Activated naive CD4-positive, alpha-beta T cell treated with anti-CD3 and anti-CD28 coated beads for 36 hours (primary cell): ENCODE data around the gene FCER2. TPM values are rescaled to one million over a fixed set of nuclear protein-coding genes. Genes with fewer than 3 reads are reported as not detected.
A peak's percentile ranks its signal among the peaks of the same experiment; 100 is the strongest.

Experiments
- CTCF ChIA-PET: fragments of 350-600 bp; sonication (Branson Sonifier 250); formaldehyde crosslinking; loops from one replicate; lab custom pipeline; 2021; ENCODE audit warnings: antibody characterized with exemption; lab: Charles Lee
- DNase-seq: peaks from one replicate; pipeline ENCODE4 v3.0.0-alpha.2; 2020
- H3K27ac Mint-ChIP-seq: one replicate; pipeline ENCODE4 v1.8.0; 2021; ENCODE audit warnings: mild to moderate bottlenecking, mixed read lengths
- H3K27me3 Mint-ChIP-seq: one replicate; pipeline ENCODE4 v1.8.0; 2021; ENCODE audit warnings: low read depth, mixed read lengths
- H3K36me3 Mint-ChIP-seq: one replicate; pipeline ENCODE4 v1.8.0; 2021; ENCODE audit warnings: low read depth, mixed read lengths
- H3K4me1 Mint-ChIP-seq: one replicate; pipeline ENCODE4 v1.8.0; 2021; ENCODE audit warnings: low read depth, mixed read lengths
- H3K4me3 Mint-ChIP-seq: one replicate; pipeline ENCODE4 v1.8.0; 2021; ENCODE audit warnings: mild to moderate bottlenecking, moderate library complexity, mixed read lengths
- H3K9me3 Mint-ChIP-seq: one replicate; pipeline ENCODE4 v1.8.0; 2021; ENCODE audit warnings: mixed read lengths
- intact Hi-C: fragments of 100-400 bp; cut with micrococcal nuclease; formaldehyde crosslinking; loops from one replicate; pipeline ENCODE4 v1.15.1; 2023
- total RNA-seq, 2 experiments: library from RNA; stranded (reverse); gene quantifications; one replicate each; pipeline ENCODE4 v1.2.3, GENCODE V29; 2021

The FCER2 gene
- total RNA-seq, 2 experiments from 2014 or later, result 0.86 to 0.89 TPM

- peaks cover 32% of the 10 kb centered on the region for H3K27me3 Mint-ChIP-seq
- CTCF ChIA-PET, result interaction anchor here (0.6 to 0.7 kb wide), 2 partner anchors 61 to 617 kb away, joined by 3 to 4 read pairs; no protein-coding TSS in a partner anchor
- DNase-seq, result no peak
- H3K36me3 Mint-ChIP-seq, result peaks cover 2% of the 10 kb centered on the region
- peaks cover 18% of the 10 kb centered on the region for H3K4me1 Mint-ChIP-seq
- intact Hi-C loops, result no loop called here
- H3K27ac Mint-ChIP-seq, result no peak overlapping the region
- H3K9me3 Mint-ChIP-seq, result no peaks in the 10 kb centered on the region
- no peak overlapping the region for H3K4me3 Mint-ChIP-seq
Observed at GRCh38 chr19:7742575-7742974, 40.6 kb upstream of the FCER2 start.

GRCh38 chr19:7740682-7741054 is 38.7 kb upstream of the FCER2 start:
- Mint-ChIP-seq H3K27me3 (peaks cover 32% of the 10 kb centered on the region), H3K4me1 (peaks cover 21% of the 10 kb centered on the region), H3K36me3 (peaks cover 2% of the 10 kb centered on the region), H3K4me3 (no peak overlapping the region), H3K9me3 (no peaks in the 10 kb centered on the region), H3K27ac (no peak overlapping the region)
- intact Hi-C loops, result no loop called here
- no peak for DNase-seq
- CTCF ChIA-PET, result interaction anchor here (1.1 kb wide), 1 partner anchor 60 kb away, joined by 3 read pairs; the partner anchor contains the start of gene TRAPPC5

- no peak for DNase-seq
- no peak overlapping the region for H3K4me3 Mint-ChIP-seq
- CTCF ChIA-PET, result interaction anchor here (0.9 to 1.9 kb wide), 3 partner anchors 17 to 59 kb away, joined by 3 to 5 read pairs (median 3); partner anchors contain the start of gene TRAPPC5
- H3K4me1 Mint-ChIP-seq, result peaks cover 21% of the 10 kb centered on the region
- no peak overlapping the region for H3K27ac Mint-ChIP-seq
- H3K27me3 Mint-ChIP-seq, result peaks cover 32% of the 10 kb centered on the region
- no peaks in the 10 kb centered on the region for H3K9me3 Mint-ChIP-seq
- intact Hi-C loops, result no loop called here
- peaks cover 2% of the 10 kb centered on the region for H3K36me3 Mint-ChIP-seq
Observed at GRCh38 chr19:7739801-7740681, 38.1 kb upstream of the FCER2 start.

- peaks cover 2% of the 10 kb centered on the region for H3K36me3 Mint-ChIP-seq
- no peaks in the 10 kb centered on the region for H3K9me3 Mint-ChIP-seq
- H3K4me1 Mint-ChIP-seq, result peaks cover 21% of the 10 kb centered on the region
- intact Hi-C loops, result no loop called here
- DNase-seq, result no peak
- H3K4me3 Mint-ChIP-seq, result no peak overlapping the region
- H3K27ac Mint-ChIP-seq, result no peak overlapping the region
- H3K27me3 Mint-ChIP-seq, result peaks cover 26% of the 10 kb centered on the region
- CTCF ChIA-PET, result interaction anchor here (0.9 to 1.9 kb wide), 2 partner anchors 16 to 33 kb away, joined by 3 to 5 read pairs; no protein-coding TSS in a partner anchor
Observed at GRCh38 chr19:7739211-7739755, 37.4 kb upstream of the FCER2 start.

DNA sequence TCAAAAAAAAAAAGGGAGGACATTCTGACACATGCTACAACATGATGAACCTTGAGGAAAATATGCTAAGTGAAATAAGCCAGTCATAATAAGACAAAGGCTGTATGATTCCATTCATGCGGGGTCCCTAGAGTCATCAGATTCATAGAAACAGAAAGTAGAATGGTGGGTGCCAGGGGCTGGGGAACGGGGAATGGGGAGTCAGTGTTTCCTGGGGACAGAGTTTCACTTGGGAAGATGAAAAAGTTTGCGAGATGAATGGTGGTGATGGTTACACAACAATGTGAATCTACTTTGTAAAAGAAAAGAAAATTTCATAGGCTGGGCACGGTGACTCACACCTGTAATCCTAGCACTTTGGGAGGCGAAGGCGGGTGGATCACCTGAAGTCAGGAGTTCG is 36.1 kb upstream of the FCER2 start:
- intact Hi-C loops, result loop anchor here (1.0 kb wide), 4 partner anchors 13 to 39 kb away; no protein-coding TSS in a partner anchor
- CTCF ChIA-PET, result interaction anchor here (1.9 kb wide), 1 partner anchor 34 kb away, joined by 5 read pairs; no protein-coding TSS in a partner anchor
- Mint-ChIP-seq H3K27me3 (peaks cover 26% of the 10 kb centered on the region), H3K4me1 (peaks cover 14% of the 10 kb centered on the region), H3K9me3 (no peaks in the 10 kb centered on the region), H3K36me3 (peaks cover 2% of the 10 kb centered on the region), H3K27ac (peak overlapping the region; percentile 11), H3K4me3 (no peak overlapping the region)
- peak; percentile 53 for DNase-seq

GRCh38 chr19:7737215-7737614 is 35.3 kb upstream of the FCER2 start:
- Mint-ChIP-seq H3K27me3 (peaks cover 22% of the 10 kb centered on the region), H3K9me3 (no peaks in the 10 kb centered on the region), H3K4me3 (no peak overlapping the region), H3K36me3 (peaks cover 2% of the 10 kb centered on the region), H3K27ac (no peak overlapping the region), H3K4me1 (peaks cover 14% of the 10 kb centered on the region)
- intact Hi-C loops, result no loop called here
- no peak for DNase-seq
- CTCF ChIA-PET, result no interaction called here

GRCh38 chr19:7736148-7736547 is 34.2 kb upstream of the FCER2 start:
- DNase-seq, result no peak
- no peak overlapping the region for H3K4me3 Mint-ChIP-seq
- intact Hi-C loops, result no loop called here
- no peak overlapping the region for H3K27ac Mint-ChIP-seq
- no peaks in the 10 kb centered on the region for H3K9me3 Mint-ChIP-seq
- peaks cover 26% of the 10 kb centered on the region for H3K27me3 Mint-ChIP-seq
- CTCF ChIA-PET, result no interaction called here
- H3K36me3 Mint-ChIP-seq, result no peaks in the 10 kb centered on the region
- H3K4me1 Mint-ChIP-seq, result peaks cover 17% of the 10 kb centered on the region

GRCh38 chr19:7734220-7735203 is 32.6 kb upstream of the FCER2 start:
- Mint-ChIP-seq H3K4me3 (no peak overlapping the region), H3K27me3 (peaks cover 22% of the 10 kb centered on the region), H3K36me3 (no peaks in the 10 kb centered on the region), H3K27ac (no peak overlapping the region), H3K4me1 (peaks cover 20% of the 10 kb centered on the region), H3K9me3 (no peaks in the 10 kb centered on the region)
- DNase-seq, result no peak
- intact Hi-C loops, result no loop called here
- CTCF ChIA-PET, result interaction anchor here (1.0 kb wide), 1 partner anchor 53 kb away, joined by 3 read pairs; the partner anchor contains the start of gene TRAPPC5

DNA sequence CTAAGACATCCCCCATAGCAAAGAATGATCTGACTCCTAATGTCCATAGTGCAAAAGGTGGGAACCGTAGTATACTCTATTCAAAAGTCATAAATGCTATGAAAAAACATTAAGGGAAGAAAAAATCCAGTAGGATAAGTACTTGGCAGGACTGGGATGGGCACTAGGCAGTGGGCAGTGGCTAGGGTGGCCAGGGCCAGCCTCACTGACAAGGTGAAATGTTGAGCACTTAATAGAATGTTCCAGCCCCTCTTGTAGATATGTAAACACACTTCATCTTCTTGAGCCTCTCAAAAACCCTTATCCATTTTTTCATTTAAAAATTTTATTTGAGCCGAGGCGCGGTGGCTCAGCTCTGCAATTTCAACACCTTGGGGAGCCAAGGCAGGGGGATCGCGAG is 31.4 kb upstream of the FCER2 start:
- H3K9me3 Mint-ChIP-seq, result no peaks in the 10 kb centered on the region
- intact Hi-C loops, result no loop called here
- H3K4me3 Mint-ChIP-seq, result no peak overlapping the region
- H3K36me3 Mint-ChIP-seq, result no peaks in the 10 kb centered on the region
- H3K27me3 Mint-ChIP-seq, result peaks cover 33% of the 10 kb centered on the region
- DNase-seq, result no peak
- peaks cover 20% of the 10 kb centered on the region for H3K4me1 Mint-ChIP-seq
- CTCF ChIA-PET, result no interaction called here
- H3K27ac Mint-ChIP-seq, result no peak overlapping the region

GRCh38 chr19:7732045-7732444 is 30.1 kb upstream of the FCER2 start, which contains the start of gene CLEC4G:
Gene CLEC4G, minus strand, starts transcription at chr19:7732110. Its CDS starts 8 bp downstream, at chr19:7732102.
- peaks cover 43% of the 10 kb centered on the region for H3K27me3 Mint-ChIP-seq
- intact Hi-C loops, result no loop called here
- no peak within 1 kb of the TSS for H3K4me3 Mint-ChIP-seq
- H3K36me3 Mint-ChIP-seq, result no peaks in the 10 kb centered on the region
- no peak within 1 kb of the TSS for H3K27ac Mint-ChIP-seq
- H3K4me1 Mint-ChIP-seq, result peaks cover 12% of the 10 kb centered on the region
- no peak for DNase-seq
- CTCF ChIA-PET, result no interaction called here
- no peaks in the 10 kb centered on the region for H3K9me3 Mint-ChIP-seq

- intact Hi-C loops, result no loop called here
- H3K9me3 Mint-ChIP-seq, result no peaks in the 10 kb centered on the region
- peaks cover 12% of the 10 kb centered on the region for H3K4me1 Mint-ChIP-seq
- peaks cover 45% of the 10 kb centered on the region for H3K27me3 Mint-ChIP-seq
- no peaks in the 10 kb centered on the region for H3K36me3 Mint-ChIP-seq
- H3K4me3 Mint-ChIP-seq, result no peak overlapping the region
- no peak for DNase-seq
- H3K27ac Mint-ChIP-seq, result no peak overlapping the region
- CTCF ChIA-PET, result no interaction called here
Observed at GRCh38 chr19:7731615-7732014, 29.7 kb upstream of the FCER2 start.

- Mint-ChIP-seq H3K27ac (no peak overlapping the region), H3K4me3 (no peak overlapping the region), H3K27me3 (peaks cover 46% of the 10 kb centered on the region), H3K4me1 (peaks cover 12% of the 10 kb centered on the region), H3K9me3 (no peaks in the 10 kb centered on the region), H3K36me3 (no peaks in the 10 kb centered on the region)
- CTCF ChIA-PET, result no interaction called here
- intact Hi-C loops, result no loop called here
- no peak for DNase-seq
Observed at GRCh38 chr19:7731218-7731595, 29.3 kb upstream of the FCER2 start.
